ENCODE results near the gene DGKH. TPM values are rescaled to one million over a fixed set of nuclear protein-coding genes. Genes with fewer than 3 reads are reported as not detected.

Gene DGKH
- total and polyA plus RNA-seq, 2 donors (not counting 1 experiment from before 2014, with no cell fraction given) = 6.1 to 7.9 TPM

DNA sequence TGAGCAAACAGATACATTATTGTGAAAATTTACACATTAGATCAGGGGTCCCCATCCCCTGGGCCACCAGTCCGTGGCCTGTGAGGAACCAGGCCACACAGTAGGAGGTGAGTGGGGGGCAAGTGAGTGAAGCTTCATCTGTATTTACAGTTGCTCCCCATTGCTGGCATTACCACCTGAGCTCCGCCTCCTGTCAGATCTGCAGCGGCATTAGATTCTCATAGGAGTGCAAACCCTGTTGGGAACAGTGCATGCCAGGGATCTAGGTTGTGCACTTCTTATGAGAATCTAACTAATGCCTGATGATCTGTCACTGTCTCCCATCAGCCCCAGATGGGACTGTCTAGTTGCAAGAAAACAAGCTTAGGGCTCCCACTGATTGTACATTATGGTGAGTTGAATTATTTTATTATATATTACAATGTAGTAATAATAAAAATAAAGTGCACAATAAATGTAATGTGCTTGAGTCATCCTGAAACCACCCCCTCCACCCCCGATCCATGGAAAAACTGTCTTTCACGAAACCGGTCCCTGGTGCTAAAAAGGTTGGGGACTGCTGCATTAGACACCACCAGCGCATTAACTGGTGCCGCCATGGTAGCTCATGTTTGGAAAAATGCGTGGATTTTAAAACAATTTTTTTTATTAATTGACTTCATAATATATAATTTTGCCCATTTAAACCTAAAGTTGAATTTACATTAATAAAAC, 51.7 kb downstream of the DGKH start:
- DNase-seq (ENCODE audit: low read depth in 2 of 2) = no peak
- Histone ChIP-seq H3K27ac (ENCODE audit: insufficient read depth, low read length) (no peak overlapping the region), H4K20me1 (ENCODE audit: control insufficient read depth, extremely low read depth, insufficient read depth, low read length) (no peaks in the 10 kb centered on the region), H3K4me2 (ENCODE audit: extremely low read depth, insufficient read depth, low read length) (no peak overlapping the region), H3K9me3 (ENCODE audit: control insufficient read depth, insufficient read depth, low read depth, low read length) (no peaks in the 10 kb centered on the region), H2AFZ (ENCODE audit: low read length) (no peak overlapping the region), H3K79me2 (ENCODE audit: control insufficient read depth, insufficient read depth, low read length) (no peaks in the 10 kb centered on the region), H3K36me3 (ENCODE audit: control insufficient read depth, insufficient read depth, low read length) (no peaks in the 10 kb centered on the region), H3K4me1 (ENCODE audit: control insufficient read depth, extremely low read depth, insufficient read depth, low read length) (peaks cover 3% of the 10 kb centered on the region), H3K4me3 (replicated peaks in 1 of 4; ENCODE audit: control extremely low read depth in 1 of 4, insufficient read depth in 1 of 4, low read depth in 3 of 4, low read length in 4 of 4) (no peak overlapping the region), H3K9ac (ENCODE audit: insufficient read depth, low read length) (no peak overlapping the region), H3K27me3 (ENCODE audit: control insufficient read depth, insufficient read depth, low read length) (no peaks in the 10 kb centered on the region)
- TF ChIP-seq, protein P1, sequence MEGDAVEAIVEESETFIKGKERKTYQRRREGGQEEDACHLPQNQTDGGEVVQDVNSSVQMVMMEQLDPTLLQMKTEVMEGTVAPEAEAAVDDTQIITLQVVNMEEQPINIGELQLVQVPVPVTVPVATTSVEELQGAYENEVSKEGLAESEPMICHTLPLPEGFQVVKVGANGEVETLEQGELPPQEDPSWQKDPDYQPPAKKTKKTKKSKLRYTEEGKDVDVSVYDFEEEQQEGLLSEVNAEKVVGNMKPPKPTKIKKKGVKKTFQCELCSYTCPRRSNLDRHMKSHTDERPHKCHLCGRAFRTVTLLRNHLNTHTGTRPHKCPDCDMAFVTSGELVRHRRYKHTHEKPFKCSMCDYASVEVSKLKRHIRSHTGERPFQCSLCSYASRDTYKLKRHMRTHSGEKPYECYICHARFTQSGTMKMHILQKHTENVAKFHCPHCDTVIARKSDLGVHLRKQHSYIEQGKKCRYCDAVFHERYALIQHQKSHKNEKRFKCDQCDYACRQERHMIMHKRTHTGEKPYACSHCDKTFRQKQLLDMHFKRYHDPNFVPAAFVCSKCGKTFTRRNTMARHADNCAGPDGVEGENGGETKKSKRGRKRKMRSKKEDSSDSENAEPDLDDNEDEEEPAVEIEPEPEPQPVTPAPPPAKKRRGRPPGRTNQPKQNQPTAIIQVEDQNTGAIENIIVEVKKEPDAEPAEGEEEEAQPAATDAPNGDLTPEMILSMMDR (conservative IDR thresholded peaks at IDR 0.05 in 1 of 2, IDR thresholded peaks at IDR 0.05 in 1 of 2; ENCODE audit: low read depth in 1 of 2, low read length in 2 of 2) = no peak
- TF ChIP-seq EZH2 (IDR thresholded peaks at IDR 0.05; ENCODE audit: low read length, missing control alignments) = no peak

DNA sequence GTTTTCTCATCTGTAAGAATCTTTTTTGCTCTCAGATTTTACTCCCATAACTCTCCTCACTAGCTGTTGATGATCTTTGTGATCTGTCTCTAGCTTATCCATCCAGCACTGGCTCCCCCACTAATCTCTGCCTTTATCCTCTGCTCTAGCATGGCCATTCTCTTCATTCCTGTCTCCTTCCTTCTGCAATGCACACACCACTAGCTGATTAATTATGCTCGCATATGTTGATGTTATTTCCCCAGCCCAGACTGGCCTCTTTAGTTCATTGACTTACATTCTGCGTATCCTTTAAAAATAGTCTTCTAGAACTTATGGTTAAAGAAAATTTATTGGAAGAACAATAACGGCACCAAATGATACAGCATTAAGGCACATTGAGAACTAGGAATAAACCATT, 52.5 kb downstream of the DGKH start:
- Histone ChIP-seq H3K27me3 (ENCODE audit: control insufficient read depth, insufficient read depth, low read length) (no peaks in the 10 kb centered on the region), H3K27ac (ENCODE audit: insufficient read depth, low read length) (no peak overlapping the region), H3K9me3 (ENCODE audit: control insufficient read depth, insufficient read depth, low read depth, low read length) (no peaks in the 10 kb centered on the region), H4K20me1 (ENCODE audit: control insufficient read depth, extremely low read depth, insufficient read depth, low read length) (no peaks in the 10 kb centered on the region), H3K9ac (ENCODE audit: insufficient read depth, low read length) (no peak overlapping the region), H3K4me2 (ENCODE audit: extremely low read depth, insufficient read depth, low read length) (no peak overlapping the region), H3K79me2 (ENCODE audit: control insufficient read depth, insufficient read depth, low read length) (no peaks in the 10 kb centered on the region), H3K36me3 (ENCODE audit: control insufficient read depth, insufficient read depth, low read length) (no peaks in the 10 kb centered on the region), H3K4me3 (replicated peaks in 1 of 4; ENCODE audit: control extremely low read depth in 1 of 4, insufficient read depth in 1 of 4, low read depth in 3 of 4, low read length in 4 of 4) (no peak overlapping the region), H2AFZ (ENCODE audit: low read length) (no peak overlapping the region), H3K4me1 (ENCODE audit: control insufficient read depth, extremely low read depth, insufficient read depth, low read length) (peaks cover 4% of the 10 kb centered on the region)
- no peak for DNase-seq (ENCODE audit: low read depth in 2 of 2)
- TF ChIP-seq EZH2 (IDR thresholded peaks at IDR 0.05; ENCODE audit: low read length, missing control alignments) = no peak
- TF ChIP-seq, protein P1 (conservative IDR thresholded peaks at IDR 0.05 in 1 of 2, IDR thresholded peaks at IDR 0.05 in 1 of 2; ENCODE audit: low read depth in 1 of 2, low read length in 2 of 2) = no peak

DNA sequence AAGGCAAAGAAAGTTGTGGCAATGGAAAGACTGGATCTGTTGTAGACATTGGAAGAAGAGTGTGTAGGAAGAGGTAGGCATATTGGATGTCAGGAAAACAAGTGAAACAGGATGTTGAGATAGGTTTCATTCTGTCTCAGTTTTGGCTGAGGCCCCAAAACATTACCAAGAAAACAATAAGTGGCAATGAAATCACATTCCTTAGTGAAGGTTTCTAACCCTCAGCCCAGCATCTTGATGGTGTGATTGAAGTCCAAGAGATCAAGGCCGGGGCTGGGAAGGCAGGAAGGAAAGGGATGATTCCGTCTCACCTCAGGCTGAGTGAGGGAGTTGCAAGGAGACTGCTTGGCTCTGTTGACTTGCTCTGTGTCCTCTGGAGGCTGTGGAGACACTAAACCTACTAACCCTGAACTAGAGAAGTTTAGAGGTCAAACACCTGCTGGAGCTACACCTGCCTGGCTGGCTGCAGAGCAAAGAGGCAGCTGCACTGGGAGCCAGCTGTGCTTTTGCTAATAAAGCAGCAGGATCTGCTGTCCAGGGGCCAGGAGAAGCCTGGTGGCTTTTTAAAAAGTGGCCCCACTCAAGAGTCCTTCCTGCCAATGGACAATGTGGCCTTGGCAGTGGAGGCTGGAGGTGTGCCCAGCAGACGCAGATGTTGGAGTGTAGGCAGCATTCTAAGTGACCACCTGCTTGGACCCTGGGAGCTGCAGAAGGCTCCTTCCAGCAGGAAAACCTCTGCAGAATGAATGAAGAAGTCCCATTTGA, 53.6 kb downstream of the DGKH start:
- H3K79me2 ChIP-seq (ENCODE audit: control insufficient read depth, insufficient read depth, low read length) = no peaks in the 10 kb centered on the region

More for the DNA sequence above, 53.6 kb downstream of the DGKH start:
- TF ChIP-seq, protein P1 (conservative IDR thresholded peaks at IDR 0.05 in 1 of 2, IDR thresholded peaks at IDR 0.05 in 1 of 2; ENCODE audit: low read depth in 1 of 2, low read length in 2 of 2) = no peak
- no peak for TF ChIP-seq EZH2 (IDR thresholded peaks at IDR 0.05; ENCODE audit: low read length, missing control alignments)
- Histone ChIP-seq H4K20me1 (ENCODE audit: control insufficient read depth, extremely low read depth, insufficient read depth, low read length) (no peaks in the 10 kb centered on the region), H3K9ac (ENCODE audit: insufficient read depth, low read length) (no peak overlapping the region), H3K27me3 (ENCODE audit: control insufficient read depth, insufficient read depth, low read length) (no peaks in the 10 kb centered on the region), H3K9me3 (ENCODE audit: control insufficient read depth, insufficient read depth, low read depth, low read length) (no peaks in the 10 kb centered on the region), H3K4me2 (ENCODE audit: extremely low read depth, insufficient read depth, low read length) (no peak overlapping the region), H3K4me1 (ENCODE audit: control insufficient read depth, extremely low read depth, insufficient read depth, low read length) (peaks cover 6% of the 10 kb centered on the region), H2AFZ (ENCODE audit: low read length) (no peak overlapping the region), H3K4me3 (replicated peaks in 1 of 4; ENCODE audit: control extremely low read depth in 1 of 4, insufficient read depth in 1 of 4, low read depth in 3 of 4, low read length in 4 of 4) (no peak overlapping the region), H3K36me3 (ENCODE audit: control insufficient read depth, insufficient read depth, low read length) (no peaks in the 10 kb centered on the region), H3K27ac (ENCODE audit: insufficient read depth, low read length) (no peak overlapping the region)
- DNase-seq (ENCODE audit: low read depth in 2 of 2) = peak in 1 of 2 donors; percentile 7

All from fibroblast of lung (primary cell).